ENCODE measurements around the gene ENGASE. TPM values are rescaled to one million over a fixed set of nuclear protein-coding genes. Genes with fewer than 3 reads are reported as not detected.

ENGASE gene
- polyA plus RNA-seq, 3 donors: 6.9 to 17.1 (median 14.9) TPM

DNA sequence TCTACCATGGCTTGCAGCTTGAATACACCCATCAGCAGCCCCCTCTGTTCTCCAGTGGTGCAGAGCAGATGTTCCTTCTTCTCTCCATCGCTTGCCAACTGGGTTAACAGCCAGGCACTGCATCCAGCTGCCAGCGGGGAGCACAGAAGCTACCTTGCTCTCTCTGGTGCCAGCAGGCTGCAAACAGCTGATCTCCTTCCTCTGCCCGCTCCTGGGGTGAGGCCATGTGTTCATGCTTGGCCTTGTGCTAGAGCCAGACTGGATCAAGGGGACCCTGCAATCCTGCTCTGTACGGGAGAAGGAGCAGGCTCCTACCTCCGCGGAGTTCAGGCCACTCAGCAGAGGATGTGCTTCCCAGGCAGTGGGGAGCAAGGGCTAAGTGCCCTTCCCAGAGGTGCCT is 24.1 kb upstream of the ENGASE start:
- no peak for DNase-seq (ENCODE audit: low read depth in 3 of 3, low spot score in 2 of 3)

DNA sequence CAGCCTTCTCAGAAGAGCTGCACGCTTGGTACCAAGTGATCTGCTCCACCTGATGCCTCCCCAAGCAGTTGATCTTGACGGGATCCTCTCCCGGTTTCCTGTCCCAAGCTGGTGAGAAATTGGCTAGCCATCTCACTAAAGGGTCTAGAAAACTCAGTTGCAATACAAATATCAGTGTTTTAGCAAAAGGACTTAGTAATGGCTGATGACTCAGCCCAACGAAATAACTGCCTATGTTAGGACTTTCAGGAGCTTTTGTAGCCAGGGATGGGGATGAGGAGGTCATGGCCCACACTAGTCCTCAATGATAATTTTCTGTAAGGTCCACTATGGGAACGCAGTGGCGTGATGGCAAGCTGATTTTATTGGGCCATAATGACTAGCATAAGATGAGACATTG is 23.3 kb upstream of the ENGASE start:
- DNase-seq (ENCODE audit: low read depth in 3 of 3, low spot score in 2 of 3): no peak

DNA sequence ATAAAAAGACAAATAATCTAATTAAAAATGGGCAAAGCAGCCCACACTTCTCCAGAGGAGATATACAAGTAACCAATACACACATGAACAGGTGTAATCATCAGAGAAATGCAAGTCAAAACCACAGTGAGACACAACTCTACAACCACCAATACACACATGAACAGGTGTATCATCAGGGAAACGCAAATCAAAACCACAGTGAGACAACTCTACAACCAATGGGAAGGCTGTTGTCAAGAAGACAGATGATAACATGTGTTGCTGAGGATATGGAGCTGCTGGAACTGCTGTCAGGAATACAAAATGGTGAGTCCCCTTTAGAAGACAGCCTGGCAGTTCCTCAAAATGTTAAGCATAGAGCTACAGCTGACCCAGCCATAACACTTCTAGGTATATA is 22.5 kb upstream of the ENGASE start:
- no peak for DNase-seq (ENCODE audit: low read depth in 3 of 3, low spot score in 2 of 3)

DNA sequence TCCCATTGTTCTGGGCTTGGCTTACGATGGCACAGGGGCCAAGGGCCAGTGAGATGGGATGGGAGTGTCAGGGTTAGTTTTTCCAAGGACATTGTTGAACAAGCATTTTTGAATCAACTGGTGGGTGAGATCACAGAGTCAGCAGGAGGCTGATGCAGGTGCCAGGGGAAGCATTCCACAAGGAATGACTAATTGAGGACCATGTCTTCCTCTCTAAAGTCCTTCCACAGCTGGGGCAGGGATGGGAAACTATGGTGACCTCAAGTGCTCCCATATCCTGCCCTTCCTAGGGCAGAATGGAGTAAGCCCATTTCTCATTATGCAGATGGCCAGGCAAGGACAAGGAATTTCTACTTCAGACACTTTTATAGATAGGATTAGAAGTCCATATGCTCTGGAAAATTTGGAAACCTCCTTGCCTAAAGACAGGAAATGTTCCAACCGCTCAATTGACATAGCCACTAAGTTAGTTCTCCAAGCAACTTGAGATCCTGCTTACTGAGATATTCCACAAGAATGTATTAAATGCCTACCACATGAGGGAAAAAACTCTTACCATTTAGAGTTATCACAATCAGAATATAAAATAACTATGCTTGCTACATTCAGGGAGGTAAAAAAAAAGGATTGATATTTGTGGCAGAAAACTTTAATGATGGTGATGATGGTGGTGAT is 21.2 kb upstream of the ENGASE start:
- DNase-seq (ENCODE audit: low read depth in 3 of 3, low spot score in 2 of 3): no peak

DNA sequence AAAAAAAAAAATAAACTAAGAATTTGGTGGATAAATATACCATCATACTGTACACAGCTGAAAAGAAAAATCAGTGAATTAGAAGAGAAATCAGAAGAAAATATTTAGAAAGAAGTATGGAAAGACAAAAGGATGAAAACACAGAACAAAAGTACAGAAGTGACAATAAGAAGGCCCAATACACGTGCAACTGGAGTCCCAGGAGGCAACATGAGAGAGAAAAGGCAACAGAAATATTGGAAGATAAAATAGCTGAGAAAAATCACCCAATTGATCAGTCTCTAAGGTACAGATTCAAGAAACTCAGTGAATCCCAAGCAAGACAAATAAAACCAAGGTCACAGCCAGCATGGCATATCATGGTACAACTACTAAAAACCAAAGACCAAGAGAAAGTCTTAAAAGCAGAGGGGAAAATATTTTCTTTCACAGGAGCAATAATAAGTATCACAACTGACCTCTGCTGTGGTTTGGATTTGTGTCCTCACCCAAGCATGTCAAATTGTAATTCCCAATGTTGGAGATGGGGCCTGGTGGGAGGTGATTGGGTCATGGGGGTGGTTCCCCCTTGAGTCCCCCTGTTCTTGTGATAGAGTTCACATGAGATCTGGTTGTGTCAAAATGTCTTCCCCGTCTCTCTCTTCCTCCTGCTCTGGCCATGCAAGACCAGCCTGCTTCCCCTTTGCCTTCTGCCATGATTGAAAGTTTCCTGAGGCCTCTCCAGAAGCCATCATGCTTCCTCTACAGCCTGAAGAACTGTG is 20.2 kb upstream of the ENGASE start:
- no peak for DNase-seq (ENCODE audit: low read depth in 3 of 3, low spot score in 2 of 3)

DNA sequence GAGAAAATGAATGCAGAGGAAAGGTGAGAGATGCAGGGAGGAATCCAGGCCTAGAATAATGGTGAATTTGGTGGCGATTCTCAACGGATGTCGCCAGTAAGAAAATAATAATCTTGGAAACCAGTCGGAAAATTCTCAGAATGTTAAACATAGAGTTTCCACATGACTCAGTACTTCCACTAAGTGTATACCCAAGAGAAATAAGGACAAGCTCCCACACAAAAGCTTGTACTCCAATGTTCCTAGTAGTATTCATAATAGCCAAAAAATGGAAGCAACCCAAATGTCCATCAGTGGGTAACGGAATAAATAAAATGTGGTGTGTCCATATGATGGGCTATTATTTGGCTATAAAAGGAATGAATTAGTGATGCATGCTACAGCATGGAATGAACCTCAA is 19.4 kb upstream of the ENGASE start:
- no peak for DNase-seq (ENCODE audit: low read depth in 3 of 3, low spot score in 2 of 3)

DNA sequence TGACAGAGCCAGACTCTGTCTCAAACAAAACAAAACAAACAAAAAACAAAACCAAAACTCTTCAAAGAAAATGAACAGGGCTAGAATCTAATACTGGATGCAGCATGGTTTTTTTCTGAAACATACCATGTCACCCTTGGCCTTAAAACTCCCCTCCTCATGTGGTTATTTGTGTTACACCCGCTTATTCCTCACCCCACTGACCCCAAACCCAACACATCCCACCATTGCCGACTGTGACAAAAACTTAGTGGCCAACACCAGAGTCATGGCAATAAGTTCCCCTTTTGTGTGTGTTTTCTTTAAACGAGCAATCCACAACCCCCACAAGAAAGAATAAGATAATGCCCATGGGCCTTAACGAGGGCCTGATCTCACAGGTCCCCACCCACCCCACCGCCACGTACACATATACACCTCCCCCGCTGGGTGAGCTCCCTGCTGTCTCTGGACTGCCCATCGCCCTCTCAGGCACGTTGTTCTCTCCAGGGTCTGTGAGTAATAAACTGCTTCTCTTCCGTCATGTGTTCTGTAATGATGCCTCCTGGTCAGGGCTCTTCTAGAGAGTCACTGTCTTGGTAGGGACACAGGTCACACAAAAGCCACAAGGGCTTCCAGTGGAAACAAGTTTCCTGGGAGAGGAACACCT is 16.8 kb upstream of the ENGASE start:
- no peak for DNase-seq (ENCODE audit: low read depth in 3 of 3, low spot score in 2 of 3)

DNA sequence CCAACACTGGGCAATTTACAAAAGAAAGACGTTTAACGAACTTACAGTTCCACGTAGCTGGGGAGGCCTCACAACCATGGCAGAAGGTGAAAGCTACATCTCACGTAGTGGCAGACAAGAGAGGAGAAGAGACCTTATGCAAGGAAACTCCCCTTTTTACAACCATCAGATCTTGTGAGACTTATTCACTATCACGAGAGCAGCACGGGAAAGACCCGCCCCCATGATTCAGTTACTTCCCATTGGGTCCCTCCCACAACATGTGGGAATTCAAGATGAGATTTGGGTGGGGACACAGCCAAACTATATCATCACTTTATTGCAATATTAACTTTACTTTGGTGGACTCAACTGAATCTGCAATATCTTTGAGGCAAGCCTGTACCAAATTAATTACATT is 11.9 kb upstream of the ENGASE start:
- DNase-seq (ENCODE audit: low read depth in 3 of 3, low spot score in 2 of 3): no peak

DNA sequence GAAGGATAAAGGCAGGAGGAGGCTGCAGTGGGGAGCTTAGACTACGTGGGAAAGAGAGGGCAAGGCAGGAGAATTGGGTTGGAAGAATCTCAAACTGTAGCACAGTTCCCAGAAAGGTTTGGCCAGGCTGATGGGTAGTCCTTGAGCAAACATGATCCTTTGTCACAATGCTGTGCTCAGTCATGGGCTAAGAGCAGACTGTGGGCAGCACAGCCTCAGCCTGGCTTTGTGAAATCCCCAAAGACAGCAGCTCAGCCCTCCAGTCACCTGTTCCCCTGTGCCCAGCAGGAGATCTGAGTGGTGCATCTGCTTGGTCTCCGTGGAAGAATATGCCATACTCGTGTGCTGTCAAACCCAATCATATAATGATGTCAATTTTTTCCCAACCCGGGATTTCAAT is 10.6 kb upstream of the ENGASE start:
- DNase-seq (ENCODE audit: low read depth in 3 of 3, low spot score in 2 of 3): no peak

DNA sequence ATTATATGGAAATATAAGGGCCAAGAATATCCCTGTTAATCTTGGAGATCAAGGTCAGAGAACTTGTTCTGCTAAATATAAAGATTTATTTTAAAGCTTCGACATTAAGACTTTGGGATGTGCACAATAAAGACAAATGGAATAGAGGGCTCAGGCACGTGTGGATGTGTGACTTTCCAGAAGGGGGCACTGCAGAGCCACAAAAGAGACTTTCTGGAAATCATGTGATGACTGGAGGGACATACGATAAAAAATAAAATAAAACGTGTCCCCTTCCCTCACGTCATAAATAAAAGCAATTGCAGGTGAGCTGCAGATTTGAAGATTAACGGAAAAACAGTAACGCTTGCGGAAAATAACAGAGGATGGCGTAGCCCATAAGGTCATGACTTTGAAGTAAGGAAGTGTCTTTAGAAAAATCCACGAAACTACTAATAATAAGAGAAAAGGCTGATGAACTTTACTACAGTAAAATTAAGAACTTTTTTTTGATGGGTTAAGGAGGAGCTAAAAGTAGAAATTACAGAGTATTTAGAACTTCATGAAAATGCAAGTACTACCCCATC is 9.4 kb upstream of the ENGASE start:
- DNase-seq (ENCODE audit: low read depth in 3 of 3, low spot score in 2 of 3): no peak

DNA sequence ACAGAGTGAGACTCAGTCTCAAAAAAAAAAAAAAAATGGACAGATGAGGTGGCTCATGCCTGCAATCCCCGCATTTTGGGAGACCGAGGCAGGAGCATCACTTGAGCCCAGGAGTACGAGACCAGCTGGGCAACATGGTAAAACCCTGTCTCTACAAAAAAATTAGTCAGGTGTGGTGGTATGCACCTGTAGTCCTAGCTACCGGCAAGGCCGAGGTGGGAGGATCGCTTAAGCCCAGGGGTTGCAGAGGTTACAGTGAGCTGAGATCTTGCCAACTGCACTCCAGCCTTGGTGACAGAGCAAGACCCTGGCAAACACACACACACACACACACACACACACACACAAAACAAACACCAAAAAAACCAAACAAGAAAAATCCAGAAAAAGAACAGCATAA is 7.7 kb upstream of the ENGASE start:
- DNase-seq (ENCODE audit: low read depth in 3 of 3, low spot score in 2 of 3): no peak

DNA sequence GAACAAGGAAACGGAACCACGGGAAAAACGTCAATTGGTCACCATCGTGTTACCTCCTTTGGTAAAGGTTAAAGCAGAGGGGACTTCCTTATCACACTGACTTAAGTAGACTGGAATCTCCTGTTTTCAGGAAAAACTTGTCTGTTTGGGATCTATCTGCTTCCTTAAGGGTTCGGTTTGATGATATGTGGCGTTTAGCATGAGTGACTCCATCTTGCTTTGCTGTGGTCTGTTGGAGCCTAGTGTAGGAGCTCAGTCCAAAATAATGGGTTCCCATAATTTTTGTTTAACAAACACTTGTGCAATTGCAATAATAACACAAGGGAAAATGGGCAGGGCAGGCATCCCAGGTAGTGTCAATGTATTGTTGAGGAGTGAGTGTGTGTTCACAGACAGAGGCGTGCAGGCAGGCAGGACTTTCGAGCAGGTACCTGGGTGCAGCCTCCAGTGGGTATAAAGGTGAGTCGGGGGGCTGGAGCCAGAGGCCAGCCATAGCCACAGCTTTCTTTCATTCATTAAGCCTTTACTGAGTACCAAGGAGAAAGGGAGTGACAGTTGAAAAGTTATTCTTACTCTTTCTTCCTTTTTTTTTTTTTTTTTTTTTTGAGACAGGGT is 4.3 kb upstream of the ENGASE start:
- no peak for DNase-seq (ENCODE audit: low read depth in 3 of 3, low spot score in 2 of 3)

DNA sequence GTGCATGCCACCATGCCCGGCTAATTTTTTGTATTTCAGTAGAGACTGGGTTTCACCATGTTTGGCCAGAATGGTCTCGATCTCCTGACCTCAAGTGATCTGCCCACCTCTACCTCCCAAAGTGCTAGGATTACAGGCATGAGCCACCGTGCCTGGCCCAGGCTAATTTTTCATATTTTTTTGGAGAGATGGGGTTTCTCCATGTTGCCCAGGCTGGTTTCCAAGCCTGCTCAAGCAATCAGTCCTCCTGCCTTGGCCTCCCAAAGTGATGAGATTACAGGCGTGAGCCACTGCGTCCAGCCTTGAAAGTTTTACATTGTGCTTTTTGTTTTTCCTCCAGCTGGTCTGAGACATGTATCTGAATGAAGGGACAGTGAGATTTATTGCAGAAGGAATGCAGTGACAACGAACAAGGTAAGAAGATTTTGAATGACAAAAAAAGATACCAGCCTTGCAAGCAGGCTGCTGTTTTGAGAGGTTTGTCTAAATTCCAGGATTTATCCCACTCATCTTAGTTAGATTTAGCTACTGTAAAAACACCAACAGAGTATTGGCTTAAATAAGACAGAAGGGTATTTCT is 3.4 kb upstream of the ENGASE start:
- no peak for DNase-seq (ENCODE audit: low read depth in 3 of 3, low spot score in 2 of 3)

DNA sequence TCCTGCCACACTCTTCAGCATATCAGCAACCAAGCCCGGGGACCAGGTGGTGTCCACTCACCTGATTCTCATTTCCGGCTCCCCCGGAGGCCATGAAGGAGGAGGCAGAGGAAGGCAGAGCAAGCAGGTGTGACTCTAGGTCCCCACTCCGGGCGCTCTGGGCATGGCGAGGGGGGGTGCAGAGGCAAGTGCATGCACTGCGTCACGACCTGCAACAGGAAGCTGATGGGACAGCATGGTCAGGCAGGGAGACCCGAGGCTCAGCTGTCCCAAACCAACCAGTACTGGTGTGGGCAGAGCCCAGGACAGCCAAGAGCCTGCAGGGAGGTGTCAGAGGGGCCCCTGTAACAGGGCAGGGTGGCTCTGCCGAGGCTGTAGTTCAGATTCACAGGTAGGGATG is 2.1 kb upstream of the ENGASE start:
- no peak for DNase-seq (ENCODE audit: low read depth in 3 of 3, low spot score in 2 of 3)

DNA sequence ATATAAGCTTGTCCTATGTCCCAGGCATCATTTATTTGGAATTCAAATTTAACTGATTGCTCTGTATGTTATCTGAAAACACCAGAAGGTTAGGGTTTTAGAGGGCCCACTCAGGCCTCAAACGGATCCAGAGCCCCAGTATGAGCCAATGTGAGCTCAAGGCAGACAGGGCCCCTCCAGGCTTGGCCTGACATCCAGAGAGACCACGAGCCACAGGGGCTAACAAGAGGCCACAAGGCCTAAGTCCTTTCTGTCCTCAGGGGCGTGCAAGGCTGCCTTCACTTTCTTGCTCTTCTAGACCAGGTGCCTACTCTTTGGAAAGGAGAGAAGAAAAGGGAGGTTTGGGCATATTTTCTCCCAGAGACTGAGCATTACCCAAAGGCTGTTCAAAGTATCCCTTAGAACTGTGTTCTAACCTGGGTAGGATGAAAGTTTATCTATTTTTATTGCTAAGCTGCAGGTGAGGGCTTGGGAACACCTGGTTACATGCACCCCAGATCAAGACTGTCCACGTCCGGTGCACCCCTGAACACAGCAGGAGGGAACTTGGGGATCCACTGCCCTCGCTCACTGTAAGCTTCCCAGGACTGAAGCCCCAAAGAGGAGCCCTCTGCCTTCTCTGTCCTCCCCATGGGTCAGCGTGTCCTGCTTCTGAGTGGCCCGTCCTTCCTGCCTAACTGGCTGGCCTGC is 1.5 kb upstream of the ENGASE start:
- no peak for DNase-seq (ENCODE audit: low read depth in 3 of 3, low spot score in 2 of 3)

DNA sequence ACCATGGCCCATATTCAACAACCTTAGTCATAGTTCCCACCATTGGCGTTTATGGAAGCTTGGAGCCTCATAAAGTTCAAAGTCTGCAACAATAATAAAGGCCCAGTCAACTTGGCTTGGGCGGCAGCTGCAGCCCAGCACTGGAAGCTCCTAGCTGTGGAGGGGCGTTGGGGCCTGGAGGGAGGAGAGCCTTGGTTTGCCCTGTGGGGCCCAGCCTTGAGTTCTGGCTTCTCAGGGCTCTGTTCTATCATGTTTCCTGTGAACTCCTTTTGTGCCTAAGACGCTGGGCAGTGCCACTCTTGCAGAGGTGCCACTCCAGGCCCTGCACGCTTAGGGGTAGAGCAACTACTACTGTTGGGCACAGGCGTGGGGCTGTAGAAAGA is 927 bp upstream of the ENGASE start:
- no peak for DNase-seq (ENCODE audit: low read depth in 3 of 3, low spot score in 2 of 3)

DNA sequence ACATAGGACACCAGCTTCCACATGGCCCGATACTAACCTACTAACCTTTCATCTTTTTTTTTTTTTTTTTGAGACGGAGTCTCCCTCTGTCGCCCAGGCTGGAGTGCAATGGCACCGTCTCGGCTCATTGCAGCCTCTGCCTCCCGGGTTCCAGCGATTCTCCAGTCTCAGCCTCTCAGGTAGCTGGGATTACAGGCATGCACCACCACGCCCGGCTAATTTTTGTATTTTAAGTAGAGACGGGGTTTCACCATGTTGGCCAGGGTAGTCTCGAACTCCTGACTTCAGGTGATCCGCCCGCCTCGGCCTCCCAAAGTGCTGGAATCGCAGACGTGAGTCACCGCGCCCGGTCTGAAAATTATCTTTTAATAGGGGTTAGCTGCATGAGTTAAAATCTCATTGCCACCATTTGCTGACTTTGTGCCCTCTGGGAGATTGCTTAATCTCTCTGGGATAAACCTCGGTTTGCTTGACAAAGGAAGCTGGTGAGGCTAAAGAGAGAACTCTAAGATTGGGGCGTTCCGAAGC is 439 bp upstream of the ENGASE start:
- DNase-seq (ENCODE audit: low read depth in 3 of 3, low spot score in 2 of 3): peak in 1 of 3 donors; percentile 36

DNA sequence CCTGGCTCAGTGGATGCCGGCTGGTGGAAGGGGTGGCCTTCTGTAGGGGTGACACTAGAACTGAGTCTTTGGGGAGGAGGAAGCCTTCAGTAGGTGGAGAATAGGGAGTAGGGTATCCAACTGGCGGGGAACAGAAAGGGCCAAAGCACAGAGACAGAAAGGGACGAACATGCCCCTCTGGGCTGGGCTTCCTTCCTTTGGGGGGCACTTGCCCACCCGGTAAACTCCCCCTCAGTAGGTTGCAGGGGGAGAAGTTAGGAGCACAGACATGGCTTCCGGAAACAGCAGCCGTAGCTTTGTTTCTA is 774 bp downstream of the ENGASE start:
- DNase-seq (ENCODE audit: low read depth in 3 of 3, low spot score in 2 of 3): no peak

DNA sequence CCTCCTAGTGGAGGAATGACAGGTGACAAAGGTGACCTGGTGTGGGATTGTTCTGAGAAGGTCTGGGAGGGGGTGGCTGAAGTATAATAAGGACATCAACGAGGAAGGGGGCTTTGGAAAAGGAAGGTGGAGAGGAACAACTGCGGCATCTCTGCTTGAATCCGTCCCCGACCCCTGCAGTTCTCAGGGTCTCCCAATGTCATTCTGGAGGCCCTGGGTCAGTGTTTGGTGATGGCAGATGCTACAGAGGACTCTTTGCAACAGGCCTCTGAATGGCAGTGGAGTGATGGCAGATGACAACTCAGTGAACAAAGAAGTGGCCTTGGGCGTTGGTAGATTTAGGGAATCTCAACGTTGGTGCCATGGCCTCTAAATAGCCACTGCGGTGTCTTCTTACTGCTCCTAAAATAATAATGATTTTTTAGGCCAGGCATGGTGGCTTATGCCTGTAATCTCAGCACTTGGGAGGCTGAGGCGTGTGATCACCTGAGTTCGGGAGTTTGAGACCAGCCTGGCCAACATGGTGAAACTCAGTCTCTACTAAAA is 1.3 kb downstream of the ENGASE start:
- DNase-seq (ENCODE audit: low read depth in 3 of 3, low spot score in 2 of 3): no peak

DNA sequence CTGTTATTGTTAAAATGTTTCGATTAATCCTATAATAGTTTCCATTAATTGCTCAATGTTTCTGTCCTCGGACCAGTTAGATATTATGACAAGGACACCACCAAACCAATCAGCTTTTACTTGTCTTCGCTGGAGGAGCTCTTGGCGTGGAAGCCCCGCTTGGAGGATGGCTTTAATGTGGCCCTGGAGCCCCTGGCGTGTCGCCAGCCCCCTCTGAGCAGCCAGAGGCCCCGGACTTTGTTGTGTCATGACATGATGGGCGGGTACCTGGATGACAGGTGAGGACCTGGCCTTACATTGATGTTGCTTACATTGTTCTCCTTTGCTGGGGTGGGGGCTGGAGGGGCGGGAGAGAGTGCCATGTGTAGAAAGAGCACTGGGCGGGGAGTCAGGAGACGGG is 3.0 kb downstream of the ENGASE start:
- DNase-seq (ENCODE audit: low read depth in 3 of 3, low spot score in 2 of 3): no peak

All from right renal cortex interstitium (tissue), 3 donors.